Activated naive CD4-positive, alpha-beta T cell treated with Interleukin-2 at 50 U/mL for 16 hours (primary cell): ENCODE measurements around the gene SOX1.

ENCODE experiments used
- DNase-seq: peaks from one replicate; pipeline ENCODE4 v3.0.0-alpha.2; 2020

Gene SOX1

DNA sequence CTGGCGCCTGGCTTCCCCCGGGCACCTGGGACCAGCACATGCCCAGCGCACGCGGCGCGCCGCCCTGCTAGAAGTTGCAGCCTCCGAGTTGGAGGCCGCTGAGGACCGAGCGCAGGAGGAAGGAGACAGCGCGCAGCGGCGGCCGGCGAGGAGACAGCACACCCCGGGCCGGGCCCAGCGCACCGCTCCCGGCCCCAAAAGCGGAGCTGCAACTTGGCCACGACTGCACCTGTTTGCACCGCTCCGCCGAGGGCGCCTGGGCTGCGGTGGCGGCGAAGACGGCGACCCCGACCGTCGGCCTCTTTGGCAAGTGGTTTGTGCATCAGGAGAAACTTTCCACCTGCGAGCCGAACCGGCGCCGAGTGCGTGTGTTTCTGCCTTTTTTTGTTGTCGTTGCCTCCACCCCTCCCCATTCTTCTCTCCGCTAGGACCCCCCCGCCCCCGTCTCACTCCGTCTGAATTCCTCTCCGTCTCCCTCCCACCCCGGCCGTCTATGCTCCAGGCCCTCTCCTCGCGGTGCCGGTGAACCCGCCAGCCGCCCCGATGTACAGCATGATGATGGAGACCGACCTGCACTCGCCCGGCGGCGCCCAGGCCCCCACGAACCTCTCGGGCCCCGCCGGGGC is at the start of gene SOX1:
Gene SOX1, plus strand, starts transcription at position 34 of the 626 bp plus-strand sequence. Its CDS starts 510 bp downstream, at position 544.
- DNase-seq, result no peak

DNA sequence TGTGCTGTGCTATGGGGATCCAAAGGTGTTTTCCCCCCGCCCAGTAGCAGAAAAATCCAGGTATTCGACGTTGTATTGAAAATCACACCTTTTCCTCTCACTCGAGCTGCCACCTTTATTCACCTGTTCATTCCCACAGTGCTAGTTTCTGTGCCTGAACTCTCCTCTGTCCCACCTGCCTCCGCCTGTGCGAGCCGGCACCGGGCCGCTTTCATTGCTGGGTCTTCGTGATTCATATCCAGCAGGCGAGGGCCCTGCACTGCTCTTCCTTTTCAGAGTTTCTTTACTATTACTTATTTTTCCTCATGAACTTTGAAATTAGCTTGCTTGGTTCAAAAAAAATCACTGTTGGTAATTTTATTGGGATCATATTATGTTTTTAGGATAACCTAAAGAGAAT is 42.4 kb upstream of the SOX1 start:
- no peak for DNase-seq

DNA sequence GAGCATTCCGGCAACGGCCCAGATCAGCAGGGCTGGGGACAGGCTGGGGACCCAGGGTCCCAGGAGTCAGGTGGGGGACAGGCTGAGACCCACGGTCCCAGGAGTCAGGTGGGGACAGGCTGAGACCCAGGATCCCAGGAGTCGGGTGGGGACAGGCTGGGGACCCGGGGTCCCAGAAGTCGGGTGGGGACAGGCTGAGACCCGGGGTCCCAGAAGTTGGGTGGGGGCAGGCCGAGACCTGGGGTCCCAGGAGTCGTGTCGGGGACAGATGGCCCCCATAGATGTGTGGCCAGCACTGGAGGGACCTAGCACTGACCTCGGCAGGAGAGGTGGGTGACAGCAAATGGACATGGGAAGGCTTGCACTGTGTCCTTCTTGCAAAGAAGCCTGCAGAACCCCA is 39.7 kb upstream of the SOX1 start:
- no peak for DNase-seq

DNA sequence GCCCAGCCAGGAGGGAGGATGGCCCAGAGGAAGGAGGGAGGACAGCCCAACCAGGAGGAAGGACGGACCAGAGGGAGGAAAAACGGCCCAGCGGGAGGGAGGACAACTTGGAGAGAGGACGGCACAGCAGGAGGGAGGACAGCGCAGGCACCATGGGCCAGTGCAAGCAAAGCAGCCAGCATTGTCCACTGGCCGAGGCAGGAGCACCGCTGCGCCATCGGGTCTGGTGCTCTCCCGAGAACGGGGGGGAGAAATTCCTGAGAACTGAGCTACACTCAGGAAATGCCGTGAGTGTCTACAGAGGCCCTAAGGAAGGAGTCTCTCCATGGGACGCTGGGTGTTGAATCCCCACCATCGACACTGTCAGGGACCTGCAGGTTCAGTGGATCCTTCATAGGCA is 38.5 kb upstream of the SOX1 start:
- DNase-seq, result no peak

DNA sequence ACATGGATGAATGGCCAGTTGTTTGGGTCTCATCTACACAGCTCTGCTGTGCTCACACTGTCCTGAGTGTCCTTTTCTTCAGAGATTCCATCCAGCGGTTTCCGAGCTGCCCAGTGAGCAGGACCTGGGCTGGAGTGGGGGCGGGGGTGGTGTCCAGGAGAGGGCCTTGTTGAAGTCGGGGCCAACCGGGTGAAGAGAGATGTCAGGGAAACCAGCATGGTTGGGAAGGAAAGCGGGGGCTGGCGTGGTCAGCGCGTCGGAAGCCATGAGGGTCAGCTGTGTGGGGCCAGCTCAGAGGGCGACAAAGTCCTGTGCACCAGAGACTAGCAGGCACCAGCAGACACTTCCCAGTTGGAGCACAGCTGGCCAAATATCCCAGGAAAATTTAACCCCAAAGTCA is 37.8 kb upstream of the SOX1 start:
- no peak for DNase-seq

DNA sequence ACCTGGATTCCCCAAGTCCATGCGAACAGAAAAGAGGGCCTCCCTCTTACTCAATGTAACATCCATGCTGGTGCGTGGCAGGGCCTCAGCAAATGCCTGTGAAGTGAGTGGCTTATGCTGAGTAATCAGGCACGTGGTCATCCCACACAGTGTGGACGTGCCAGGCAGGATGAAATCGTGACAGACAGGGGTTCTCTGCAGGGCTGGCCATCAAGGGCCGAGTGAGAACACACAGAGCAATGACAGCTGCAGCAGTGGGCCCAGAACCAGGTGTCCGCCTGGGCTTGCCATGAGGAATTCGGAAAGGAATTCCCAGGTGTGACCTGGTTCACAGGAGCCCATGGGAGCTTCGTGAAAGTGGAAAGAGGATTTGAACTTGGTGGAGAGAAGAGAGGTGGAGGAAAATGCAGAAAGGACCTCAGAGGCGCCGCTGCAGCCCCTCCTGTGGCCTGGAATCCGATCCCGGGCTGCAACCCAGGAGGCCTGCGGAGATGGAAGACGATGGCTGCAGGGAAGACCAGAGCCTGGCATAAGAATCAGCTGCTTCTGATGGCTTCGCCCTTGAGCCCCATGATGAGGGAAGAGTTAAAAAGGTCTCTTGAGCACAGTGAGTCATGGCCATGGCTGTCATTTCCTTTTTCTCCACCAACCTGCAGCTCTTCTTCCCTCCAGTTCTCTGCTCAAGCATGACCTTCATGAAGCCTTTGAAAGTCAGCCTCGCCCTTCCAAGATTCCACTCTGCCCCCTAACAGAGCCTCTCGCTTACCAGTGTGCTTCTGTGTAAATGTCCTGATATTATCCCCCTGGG is 34.6 kb upstream of the SOX1 start:
- no peak for DNase-seq

DNA sequence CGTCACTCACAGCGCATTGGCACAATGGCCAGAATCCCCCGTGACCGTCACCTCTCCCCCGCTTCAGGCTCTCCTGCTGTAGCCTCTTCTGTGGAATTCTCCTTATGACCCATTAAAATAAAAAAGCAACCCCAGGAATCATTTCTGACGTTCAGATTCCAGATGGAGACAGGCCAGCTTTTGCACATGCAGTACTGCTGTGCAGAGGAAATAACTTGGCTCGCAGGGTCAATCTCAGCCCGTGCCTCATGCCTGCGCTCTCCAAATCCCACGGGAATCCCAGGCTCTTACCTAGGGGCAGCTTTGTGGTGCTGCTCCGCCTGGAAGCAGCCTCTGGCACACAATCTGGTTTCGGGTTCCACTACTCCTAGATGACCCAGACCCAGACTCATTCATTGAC is 32.7 kb upstream of the SOX1 start:
- no peak for DNase-seq

DNA sequence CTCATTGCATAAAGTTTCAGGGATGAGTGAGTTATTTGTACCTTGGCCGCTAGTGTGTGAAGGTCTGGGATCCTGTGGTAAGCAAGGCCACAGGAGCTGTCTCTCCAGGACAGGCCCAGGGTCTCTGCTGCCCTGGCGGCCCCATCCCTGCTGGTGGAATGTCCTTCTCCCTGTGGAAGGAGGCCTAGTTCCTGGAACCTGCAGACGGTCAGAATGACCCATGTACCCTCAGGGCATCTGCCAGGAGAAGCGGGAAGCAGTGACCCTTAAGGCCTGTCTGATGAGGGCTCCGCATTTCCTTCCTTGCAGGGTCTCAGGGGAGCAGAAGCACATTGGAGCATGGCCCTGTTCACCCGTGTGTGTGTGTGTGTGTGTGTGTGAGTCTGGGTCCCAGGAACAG is 32.1 kb upstream of the SOX1 start:
- DNase-seq, result no peak

DNA sequence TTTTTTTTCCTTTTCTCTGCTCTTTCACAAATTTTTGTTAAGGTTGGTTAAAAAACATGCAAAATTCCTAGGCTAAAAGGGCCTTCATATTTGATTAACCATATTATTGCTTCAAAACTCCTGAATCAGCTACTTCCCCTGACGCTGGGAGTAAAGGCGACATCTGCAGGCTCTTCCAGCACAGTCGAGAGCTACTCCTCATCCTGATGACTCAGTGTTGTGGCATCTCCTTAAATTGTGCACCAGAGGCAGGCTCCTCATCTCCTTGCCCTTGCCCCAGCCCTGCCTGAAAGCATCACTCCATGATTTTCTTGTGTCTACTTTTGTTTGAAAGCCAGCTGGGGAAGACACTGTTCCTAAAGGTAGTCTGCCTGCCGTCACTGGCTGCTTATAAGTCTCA is 24.5 kb upstream of the SOX1 start:
- no peak for DNase-seq

DNA sequence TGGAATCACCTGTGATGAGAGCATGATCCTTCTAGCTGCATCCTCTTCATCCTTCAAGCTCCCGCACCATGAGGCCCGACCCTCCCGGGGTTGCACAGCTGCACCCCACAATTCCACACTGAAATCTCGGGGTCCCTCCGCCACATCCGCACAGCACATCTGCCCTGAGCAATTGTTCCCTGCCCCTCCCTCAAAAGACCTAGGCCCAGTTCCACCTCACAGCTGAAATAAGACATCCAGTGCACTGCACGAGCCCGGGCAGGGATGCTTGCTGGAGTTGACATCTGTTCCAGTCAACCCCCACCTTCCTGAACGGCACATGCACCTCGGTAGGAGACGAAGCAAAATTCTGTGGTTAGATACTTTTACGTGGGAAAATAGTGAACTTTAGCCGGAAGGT is 14.7 kb upstream of the SOX1 start:
- no peak for DNase-seq

DNA sequence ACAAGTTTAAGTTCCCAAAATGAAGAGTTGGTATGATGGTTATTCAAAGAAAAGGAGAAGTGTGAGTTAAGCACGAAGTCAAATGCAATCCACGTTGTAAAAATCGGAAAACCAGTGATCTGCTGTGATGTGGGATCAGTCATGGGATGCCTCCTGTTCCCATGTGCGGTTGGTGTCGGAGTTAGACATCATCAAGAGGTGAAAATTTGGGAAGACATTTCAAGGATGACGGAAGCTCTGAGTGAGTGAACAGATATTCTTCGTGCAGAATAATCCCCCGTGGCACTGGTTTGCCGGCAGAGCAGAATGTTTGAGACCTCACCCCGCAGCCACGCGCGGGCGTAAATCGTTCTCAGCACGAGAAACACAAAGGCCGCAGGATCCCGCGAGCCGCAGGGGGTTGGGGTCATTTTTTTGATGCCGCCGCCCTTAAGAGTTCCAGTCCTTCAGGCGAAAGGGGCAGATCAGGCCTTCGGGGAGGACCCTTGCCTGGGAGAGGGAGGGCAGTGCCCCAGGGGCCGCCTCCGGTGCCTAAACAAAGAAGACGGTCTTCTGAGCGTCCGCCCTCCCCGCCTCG is 13.7 kb upstream of the SOX1 start:
- DNase-seq, result no peak

DNA sequence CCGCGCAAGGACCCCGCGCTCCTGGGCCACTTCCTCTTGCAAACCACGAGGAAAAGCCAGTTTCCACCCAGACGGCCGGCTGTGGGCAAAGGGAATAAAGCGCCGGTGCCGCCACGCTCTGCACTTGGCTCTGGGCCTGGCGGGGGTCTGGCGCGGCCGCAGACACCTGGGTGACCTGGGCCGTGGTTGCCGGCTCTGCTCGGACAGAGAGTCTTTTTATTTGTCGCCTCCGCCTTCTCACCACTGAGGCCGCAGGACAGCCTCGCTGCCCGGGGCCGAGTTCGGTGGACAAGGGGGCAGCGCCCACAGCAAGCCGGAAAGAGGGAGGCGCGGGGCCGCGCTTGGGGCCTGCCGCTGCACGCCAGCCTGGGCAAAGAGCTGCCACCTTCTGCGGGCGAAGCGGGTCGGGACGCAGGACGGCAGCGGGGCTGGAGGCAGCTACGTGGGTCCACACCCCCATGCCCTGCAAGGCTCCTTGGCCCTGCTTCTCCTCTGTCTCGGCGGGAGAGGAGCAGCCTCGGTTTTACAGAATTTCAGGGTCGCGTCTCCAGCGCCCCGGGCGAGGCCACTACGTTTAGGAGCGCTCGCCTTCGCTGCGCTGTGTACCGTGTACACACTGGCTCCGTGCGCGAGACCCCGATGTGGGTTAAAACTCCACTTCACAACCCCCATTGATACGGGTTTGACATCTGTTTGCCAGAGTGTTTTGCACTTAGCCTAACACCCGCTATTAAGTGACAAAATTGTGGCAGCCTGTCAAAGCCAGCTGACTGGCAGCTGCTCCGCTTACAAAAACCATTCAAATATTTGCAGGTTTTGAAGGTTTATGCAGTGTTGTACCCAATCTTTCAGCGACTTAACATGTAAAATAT is 13.0 kb upstream of the SOX1 start:
- DNase-seq, result no peak

DNA sequence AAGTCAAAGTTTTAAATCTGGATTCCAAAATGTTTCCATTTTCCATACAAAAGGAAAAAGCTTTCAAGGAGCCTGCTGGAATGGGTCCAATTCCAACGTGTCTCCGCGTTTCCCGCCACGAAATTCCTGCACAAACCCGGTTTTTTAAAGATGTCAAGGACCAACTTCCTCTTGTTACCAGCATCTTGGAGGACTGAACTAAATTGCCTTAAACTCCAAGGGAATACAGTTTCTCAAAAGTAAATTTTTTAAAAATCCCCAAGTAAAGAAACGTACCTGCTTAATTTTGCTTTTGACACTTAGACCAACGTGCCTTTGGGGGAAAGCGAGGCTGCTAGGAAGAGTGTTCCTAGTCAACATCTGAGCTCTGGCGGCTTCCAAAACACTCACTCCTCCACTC is 12.3 kb upstream of the SOX1 start:
- no peak for DNase-seq

DNA sequence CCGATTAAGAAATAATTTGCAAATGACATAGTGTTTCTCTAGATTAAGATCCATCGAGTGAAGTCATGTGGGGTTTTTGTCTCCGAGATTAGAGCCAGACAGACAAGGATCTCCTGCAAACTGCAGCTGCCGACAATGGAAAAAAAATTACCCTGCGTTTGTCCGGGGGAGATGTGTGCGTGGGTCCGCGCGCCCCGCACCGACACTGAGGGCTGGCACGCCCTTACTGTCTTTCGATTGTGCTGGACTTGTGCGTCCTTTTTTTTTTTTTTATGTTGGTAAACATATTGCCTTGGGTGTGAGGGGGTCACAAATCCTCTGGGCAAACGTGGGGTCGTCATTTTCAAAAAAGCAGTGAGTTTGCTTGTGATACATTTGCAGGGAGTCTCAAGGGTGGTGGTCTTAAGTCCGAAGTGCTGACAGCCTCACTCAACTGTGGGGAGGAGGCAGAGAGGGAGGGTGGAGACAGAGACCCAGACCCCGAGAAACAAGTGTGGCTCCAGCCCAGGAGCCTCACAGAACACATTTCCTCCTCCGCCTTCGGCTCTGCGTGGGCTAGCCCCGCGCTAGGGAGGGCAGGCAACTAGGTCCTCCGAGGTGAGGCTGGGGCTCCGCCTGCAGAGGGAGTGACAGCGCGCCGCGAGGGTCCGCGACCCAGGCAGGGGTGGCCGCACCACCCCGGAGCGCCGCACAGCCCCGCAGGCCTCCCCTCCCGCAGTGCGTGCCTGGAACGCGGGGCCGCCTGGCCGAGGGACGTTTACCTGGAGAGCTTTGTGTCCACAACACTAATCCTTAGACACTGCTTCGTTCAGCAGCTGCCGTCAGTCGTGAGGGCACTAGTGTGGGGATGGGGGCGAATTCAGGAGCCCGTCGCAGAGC is 11.7 kb upstream of the SOX1 start:
- no peak for DNase-seq

DNA sequence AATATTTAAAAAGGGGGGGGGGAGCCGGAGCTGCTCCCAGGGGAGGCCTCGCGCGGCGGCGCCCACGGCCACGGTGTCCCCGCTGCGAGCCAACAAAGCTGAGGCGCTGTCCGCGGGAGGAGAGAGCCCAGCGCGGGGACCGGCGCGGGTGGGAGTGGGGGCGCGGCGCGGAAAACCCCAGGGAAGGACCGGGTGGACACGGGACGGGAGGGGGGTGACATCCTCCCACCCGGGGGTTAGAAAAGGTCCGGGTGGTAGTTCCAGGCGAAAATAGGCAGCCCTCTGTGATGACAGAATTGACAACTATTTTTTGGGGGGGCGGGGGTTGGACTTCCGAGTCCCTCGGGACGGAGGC is 11.1 kb upstream of the SOX1 start:
- no peak for DNase-seq

DNA sequence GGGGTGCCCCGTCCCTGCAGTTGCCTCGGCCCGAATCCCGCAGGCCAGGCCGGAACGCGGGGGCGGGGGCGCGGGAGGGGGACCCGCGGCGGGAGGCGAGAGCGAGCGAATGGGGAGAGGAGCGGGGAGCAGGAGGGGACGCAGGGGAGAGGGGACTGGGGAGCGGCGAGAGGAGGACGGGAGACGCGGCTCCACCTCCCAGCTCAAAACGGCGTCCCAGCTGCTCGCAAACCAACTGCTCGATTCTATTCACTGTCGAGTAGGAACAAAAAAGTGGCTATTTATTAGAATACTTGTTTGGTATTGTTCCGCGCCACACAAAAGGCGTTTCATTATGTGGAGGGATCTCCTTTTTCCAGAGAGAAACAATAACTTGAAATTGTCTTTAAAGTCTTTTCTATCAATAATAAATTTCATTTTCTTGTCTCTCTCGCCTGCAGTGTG is 10.6 kb upstream of the SOX1 start:
- no peak for DNase-seq

DNA sequence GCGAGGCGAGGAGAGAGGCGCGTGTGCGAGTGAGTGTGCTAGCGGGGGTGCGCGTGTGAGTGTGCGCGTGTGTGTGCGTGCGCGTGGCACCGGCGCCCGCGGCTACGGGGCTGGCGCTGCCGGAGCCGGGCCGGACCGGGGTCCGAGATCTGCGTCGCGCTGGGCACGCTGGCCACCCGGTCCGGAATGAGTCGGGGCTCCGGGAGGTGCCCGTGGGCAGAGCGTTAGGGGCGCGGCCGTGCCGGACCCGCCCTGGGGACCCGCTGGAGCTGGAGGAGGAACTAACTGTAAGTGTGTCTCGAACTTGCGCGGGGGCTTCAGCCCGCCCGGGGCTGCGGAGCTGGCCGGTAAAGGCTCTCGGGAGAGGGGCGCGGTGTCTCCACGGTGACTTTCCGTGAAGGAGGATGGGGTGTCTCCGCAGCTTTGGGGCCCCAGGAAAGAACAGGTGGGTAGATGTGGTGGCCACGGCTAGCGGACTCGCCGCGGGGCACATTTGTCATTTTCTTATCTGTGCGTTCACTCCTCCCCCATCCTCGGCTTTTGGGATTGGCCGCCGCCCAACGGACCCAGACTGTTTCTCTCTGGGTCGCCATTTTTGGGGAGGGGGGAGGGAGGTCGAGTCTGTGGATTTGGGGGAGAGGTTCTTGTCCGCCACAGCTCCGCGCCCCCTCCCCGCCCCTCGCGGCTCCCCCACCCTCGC is 10.1 kb upstream of the SOX1 start:
- DNase-seq, result no peak

DNA sequence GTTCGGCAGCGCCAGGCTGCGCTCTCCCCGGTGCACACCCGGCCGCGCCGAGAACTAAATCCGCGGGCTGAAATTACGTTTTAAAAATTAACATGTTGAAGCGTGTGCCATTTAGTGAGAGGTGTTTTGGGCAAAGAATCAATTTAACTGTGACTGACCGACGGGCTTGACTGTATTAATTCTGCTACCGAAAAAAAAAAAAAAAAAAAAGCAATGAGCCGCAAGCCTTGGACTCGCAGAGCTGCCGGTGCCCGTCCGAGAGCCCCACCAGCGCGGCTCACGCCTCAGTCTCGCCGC is 9.6 kb upstream of the SOX1 start:
- DNase-seq, result no peak

DNA sequence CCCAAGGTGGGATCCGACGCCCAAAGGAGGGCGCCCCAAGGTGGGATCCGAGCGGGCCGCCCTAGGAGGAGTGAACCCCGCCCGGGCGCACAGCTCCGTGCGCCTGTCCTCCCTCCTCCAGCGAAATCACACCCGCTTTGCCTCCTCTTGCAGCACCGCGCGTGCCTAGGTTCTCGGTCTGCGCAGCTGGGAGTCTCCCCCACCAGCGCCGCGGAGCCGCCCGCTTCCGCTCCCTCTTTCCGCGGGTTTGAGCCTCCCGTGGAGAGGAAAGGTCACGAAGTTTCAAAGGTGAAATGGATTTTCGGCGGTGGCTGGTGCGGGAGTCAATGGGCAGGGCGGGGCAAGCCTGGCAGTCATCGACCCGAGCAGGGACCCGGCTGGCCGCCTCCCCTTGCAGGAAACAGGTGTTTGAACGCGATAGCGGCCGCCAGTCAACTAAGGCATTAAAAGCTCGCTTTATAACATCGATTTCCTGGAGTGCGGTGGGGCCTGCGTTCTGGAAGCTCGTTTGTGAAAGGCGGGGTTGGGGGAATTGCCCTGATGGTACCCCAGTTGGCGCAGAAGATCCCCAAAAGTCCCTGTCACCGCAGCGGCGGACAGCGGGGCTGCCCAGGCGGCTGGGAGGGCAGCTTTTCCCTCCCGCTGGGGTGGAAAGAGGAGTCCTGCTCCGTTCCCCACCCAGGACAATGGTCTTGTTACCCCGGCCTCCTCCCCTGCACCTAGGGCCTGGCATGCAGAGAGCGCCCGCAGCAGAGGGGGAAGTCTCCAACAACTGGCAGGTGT is 9.0 kb upstream of the SOX1 start:
- no peak for DNase-seq

DNA sequence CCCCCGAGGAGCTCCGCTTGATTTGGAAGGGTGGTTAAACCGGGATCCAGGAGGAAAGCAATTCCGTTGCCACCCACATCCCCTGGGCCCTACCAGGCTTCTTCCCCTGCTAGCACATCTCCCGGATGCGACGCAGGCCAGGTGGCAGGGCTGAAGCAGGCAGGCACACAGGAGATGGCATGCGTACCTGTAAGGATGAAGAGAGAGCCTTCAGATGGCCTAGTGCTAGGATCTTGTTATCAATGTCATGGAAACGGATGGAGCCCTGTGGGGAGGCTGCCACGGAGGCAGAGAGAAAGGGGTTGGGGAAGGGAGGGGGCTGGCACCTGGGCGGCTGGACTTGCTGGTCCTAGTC is 8.5 kb upstream of the SOX1 start:
- DNase-seq, result no peak

DNA sequence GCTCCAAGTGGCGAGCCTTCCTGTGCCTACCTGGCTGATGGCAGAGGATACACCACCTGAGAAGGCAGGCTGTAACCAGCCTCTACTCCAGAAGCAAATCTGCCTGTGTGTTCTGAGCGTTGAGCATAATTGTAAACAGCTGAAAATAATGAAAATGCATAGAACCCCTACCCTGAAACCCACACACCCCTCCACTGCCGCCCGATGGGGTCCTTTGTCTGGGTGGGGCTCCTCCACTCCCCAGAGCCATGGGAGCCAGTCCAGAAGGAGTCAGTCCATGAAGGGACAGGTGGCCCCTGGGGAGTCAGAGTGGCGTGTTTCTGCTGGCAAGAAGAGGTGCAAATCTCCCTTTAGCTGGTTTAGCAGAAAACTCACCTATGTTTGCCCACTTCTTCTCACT is 8.0 kb upstream of the SOX1 start:
- DNase-seq, result no peak
